HCT116 (cell line): ENCODE results near the gene ACTL10. TPM values are rescaled to one million over a fixed set of nuclear protein-coding genes. Genes with fewer than 3 reads are reported as not detected.

Source experiments
- ATAC-seq: fragments of 200-7000 bp; cut with Tn5 transposase; 2 replicates; pipeline ENCODE4 v1.9.1; 2020; ENCODE audit warnings: mild to moderate bottlenecking, moderate library complexity
- BruUV-seq: library from RNA; stranded (reverse); fragments of 400-500 nt; replicated peaks from 2 replicates; lab custom pipeline; 2021; lab: Mats Ljungman, UMichigan
- CTCF ChIA-PET: fragments of 300-600 bp; sonication (Branson Sonifier 250); formaldehyde crosslinking; loops from one replicate; lab custom pipeline; 2021; ENCODE audit warnings: antibody characterized with exemption; lab: Charles Lee
- POLR2A ChIA-PET: fragments of 300-600, 350-600 bp; sonication (Branson Sonifier 250); formaldehyde crosslinking; loops from one replicate; lab custom pipeline; 2021; ENCODE audit warnings: antibody characterized with exemption; lab: Charles Lee
- RAD21 ChIA-PET, 2 experiments: fragments of 300-600 bp; sonication (Branson Sonifier 250); formaldehyde crosslinking; loops; one replicate each; lab custom pipeline; 2023; ENCODE audit warnings: low total read pairs in 2 of 2; ENCODE audit not compliant: uncharacterized antibody in 2 of 2, unreplicated experiment in 2 of 2, low non-redundant PET in 1 of 2; lab: Charles Lee
- DNase-seq: peaks from one replicate; pipeline ENCODE4 v3.0.0-alpha.2; 2010; ENCODE audit warnings: low read depth, low spot score
- H2AFZ ChIP-seq: fragments of 200-600 bp; shearing (Covaris generic), sonication (generic); 2 replicates; pipeline ENCODE4 v1.6.1; 2017; ENCODE audit warnings: low read depth, mixed run types, mixed read lengths, antibody characterized with exemption, low read length; ENCODE audit not compliant: poor library complexity, severe bottlenecking
- H3K27ac ChIP-seq: 2 replicates; pipeline ENCODE4 v1.5.1; 2012; ENCODE audit warnings: low read depth, low read length
- H3K27me3 ChIP-seq: fragments of 200-600 bp; sonication (generic); 2 replicates; pipeline ENCODE4 v1.6.1; 2016; ENCODE audit warnings: mixed run types, low read length, mixed read lengths; ENCODE audit not compliant: insufficient read depth
- H3K36me3 ChIP-seq, 2 experiments: fragments of 200-500 bp in 1 of 2; fragments of 200-600 bp in 1 of 2; sonication (Bioruptor generic) in 1 of 2; sonication (generic) in 1 of 2; 2 replicates each; pipeline versions ENCODE4 v1.5.1 to v1.6.1; 2014 to 2016; ENCODE audit warnings: low read length in 2 of 2, inconsistent platforms in 1 of 2, mixed read lengths in 1 of 2, mixed run types in 1 of 2; ENCODE audit not compliant: insufficient read depth in 2 of 2, control insufficient read depth in 1 of 2
- H3K4me1 ChIP-seq, 2 experiments: fragments of 200-600 bp in 1 of 2; sonication (generic) in 1 of 2; 2 replicates each; pipeline versions ENCODE4 v1.5.1 to v1.6.1; 2012 to 2017; ENCODE audit warnings: low read length in 2 of 2, inconsistent platforms in 1 of 2, mild to moderate bottlenecking in 1 of 2, mixed read lengths in 1 of 2, mixed run types in 1 of 2, moderate library complexity in 1 of 2; ENCODE audit not compliant: insufficient read depth in 2 of 2, control insufficient read depth in 1 of 2
- H3K4me2 ChIP-seq: fragments of 200-600 bp; sonication (generic); 2 replicates; pipeline ENCODE4 v1.6.1; 2017; ENCODE audit warnings: mixed run types, low read length, mixed read lengths
- H3K4me3 ChIP-seq, 2 experiments: fragments of 200-600 bp in 1 of 2; sonication (generic) in 1 of 2; replicated peaks in 1 of 2; 2 replicates each; pipeline ENCODE4 v1.5.1; 2011 to 2016; ENCODE audit warnings: low read length in 2 of 2, control low read depth in 1 of 2, low read depth in 1 of 2, mild to moderate bottlenecking in 1 of 2, mixed read lengths in 1 of 2, mixed run types in 1 of 2
- H3K79me2 ChIP-seq: fragments of 200-600 bp; sonication (generic); 2 replicates; pipeline ENCODE4 v1.6.1; 2017; ENCODE audit warnings: mild to moderate bottlenecking, mixed run types, low read length, moderate library complexity, mixed read lengths; ENCODE audit not compliant: insufficient read depth
- H3K9ac ChIP-seq: fragments of 200-600 bp; sonication (generic); 2 replicates; pipeline ENCODE4 v1.6.1; 2016; ENCODE audit warnings: low read length, mixed read lengths
- H3K9me2 ChIP-seq: fragments of 200-600 bp; sonication (generic), shearing (Covaris generic); 2 replicates; pipeline ENCODE4 v1.6.1; 2017; ENCODE audit warnings: mixed run types, mild to moderate bottlenecking, moderate library complexity; ENCODE audit not compliant: insufficient read depth
- H3K9me3 ChIP-seq, 2 experiments: fragments of 200-500 bp in 1 of 2; fragments of 200-600 bp in 1 of 2; sonication (Bioruptor generic) in 1 of 2; sonication (generic) in 1 of 2; 2 replicates each; pipeline ENCODE4 v1.6.1; 2014 to 2017; ENCODE audit warnings: low read length in 2 of 2, mixed read lengths in 2 of 2, inconsistent platforms in 1 of 2, low read depth in 1 of 2, mild to moderate bottlenecking in 1 of 2, mixed run types in 1 of 2, moderate library complexity in 1 of 2; ENCODE audit not compliant: control insufficient read depth in 1 of 2, insufficient read depth in 1 of 2
- H4K20me1 ChIP-seq: fragments of 200-600 bp; sonication (generic), shearing (Covaris generic); 2 replicates; pipeline ENCODE4 v1.6.1; 2017; ENCODE audit warnings: mixed run types, mild to moderate bottlenecking, moderate library complexity; ENCODE audit not compliant: insufficient read depth
- EGR1 ChIP-seq: IDR thresholded peaks from 2 replicates; pipeline ENCODE4 v1.6.1; 2012; ENCODE audit warnings: low read depth
- ELF1 ChIP-seq: IDR thresholded peaks from 2 replicates; pipeline ENCODE4 v1.6.1; 2012; ENCODE audit warnings: low read depth, borderline replicate concordance
- EZH2 ChIP-seq: fragments of 200-600 bp; sonication (generic); IDR thresholded peaks from 2 replicates; pipeline ENCODE4 v1.6.1; 2017; ENCODE audit warnings: antibody characterized with exemption, mixed run types
- EZH2phosphoT487 ChIP-seq: fragments of 200-600 bp; IDR thresholded peaks from 2 replicates; pipeline ENCODE4 v1.6.1; 2018; ENCODE audit warnings: antibody characterized with exemption, borderline replicate concordance
- FOSL1 ChIP-seq: IDR thresholded peaks from 2 replicates; pipeline ENCODE4 v1.6.1; 2012; ENCODE audit warnings: low read depth
- JUND ChIP-seq: IDR thresholded peaks from 2 replicates; pipeline ENCODE4 v1.6.1; 2012
- POLR2A ChIP-seq: IDR thresholded peaks from 2 replicates; pipeline ENCODE4 v1.7.0; 2011; ENCODE audit warnings: borderline replicate concordance; ENCODE audit not compliant: insufficient read depth, insufficient read length; ENCODE audit errors: extremely low read depth
- RAD21 ChIP-seq: IDR thresholded peaks from 2 replicates; pipeline ENCODE4 v1.6.1; 2012; ENCODE audit warnings: low read depth, mild to moderate bottlenecking
- SIN3A ChIP-seq: IDR thresholded peaks from 2 replicates; pipeline ENCODE4 v1.6.1; 2012; ENCODE audit warnings: low read depth
- SP1 ChIP-seq: IDR thresholded peaks from 2 replicates; pipeline ENCODE4 v1.6.1; 2012; ENCODE audit warnings: low read depth
- SRF ChIP-seq: IDR thresholded peaks from 2 replicates; pipeline ENCODE4 v1.6.1; 2012; ENCODE audit warnings: low read depth
- TCF7L2 ChIP-seq: IDR thresholded peaks from 2 replicates; pipeline ENCODE4 v1.7.0; 2011; ENCODE audit warnings: borderline replicate concordance, inconsistent platforms; ENCODE audit not compliant: insufficient read depth, insufficient read length; ENCODE audit errors: extremely low read depth
- YY1 ChIP-seq: IDR thresholded peaks from 2 replicates; pipeline ENCODE4 v1.6.1; 2011; ENCODE audit warnings: low read length, low read depth, moderate library complexity, mild to moderate bottlenecking; ENCODE audit not compliant: insufficient replicate concordance; ENCODE audit errors: extremely low read depth
- ZNF274 ChIP-seq: fragments of 200-500 bp; sonication (Bioruptor generic); IDR thresholded peaks from 2 replicates; pipeline ENCODE4 v1.6.1; 2014; ENCODE audit warnings: mild to moderate bottlenecking, low read depth, low read length, inconsistent platforms
- intact Hi-C: fragments of 100-400 bp; cut with micrococcal nuclease; formaldehyde crosslinking; loops from 2 replicates; pipeline ENCODE4 v1.10.0; 2022
- total RNA-seq: library from RNA; stranded (reverse); gene quantifications from one replicate; pipeline ENCODE4 v1.2.1, GENCODE V29; 2021; ENCODE audit not compliant: unreplicated experiment
- TF ChIP-seq, protein P1 (sequence below), 3 experiments: fragments of 200-600 bp in 1 of 3; sonication (generic) in 1 of 3; IDR thresholded peaks in 2 of 3; conservative IDR thresholded peaks in 1 of 3; 2 replicates each; pipeline ENCODE4 v1.5.1; 2012 to 2017; ENCODE audit warnings: low read depth in 2 of 3, low read length in 2 of 3, antibody characterized with exemption in 1 of 3, borderline replicate concordance in 1 of 3, control low read depth in 1 of 3, mild to moderate bottlenecking in 1 of 3, mixed read lengths in 1 of 3, mixed run types in 1 of 3, moderate library complexity in 1 of 3; ENCODE audit not compliant: insufficient read depth in 1 of 3
- TF ChIP-seq, protein P2 (sequence below): IDR thresholded peaks from 2 replicates; pipeline ENCODE4 v1.6.1; 2012
- TF ChIP-seq, protein P3 (sequence below): IDR thresholded peaks from 2 replicates; pipeline ENCODE4 v1.6.1; 2012

The ACTL10 gene
- total RNA-seq, 1 experiment from 2014 or later: 0.22 TPM

DNA sequence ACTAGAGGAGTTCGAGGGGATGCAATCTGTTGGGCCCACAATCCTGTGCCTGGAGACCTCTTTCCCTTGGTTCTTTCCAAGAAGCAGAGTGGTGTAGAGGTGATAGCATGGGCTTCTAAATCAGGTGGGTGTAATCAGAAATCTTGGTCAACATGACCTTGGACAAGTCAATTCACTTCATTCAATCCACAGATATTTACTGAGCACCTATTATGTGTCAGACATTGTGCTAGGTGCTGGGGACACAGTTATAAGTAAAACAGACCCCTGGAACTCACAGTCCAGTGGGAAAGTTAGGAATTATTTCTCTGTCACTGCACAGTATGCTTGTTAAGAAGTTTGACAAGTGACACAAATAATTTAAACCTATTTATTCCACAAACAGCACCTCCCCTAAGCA, 22.8 kb downstream of the ACTL10 start (continued):
- TF ChIP-seq, protein P1, sequence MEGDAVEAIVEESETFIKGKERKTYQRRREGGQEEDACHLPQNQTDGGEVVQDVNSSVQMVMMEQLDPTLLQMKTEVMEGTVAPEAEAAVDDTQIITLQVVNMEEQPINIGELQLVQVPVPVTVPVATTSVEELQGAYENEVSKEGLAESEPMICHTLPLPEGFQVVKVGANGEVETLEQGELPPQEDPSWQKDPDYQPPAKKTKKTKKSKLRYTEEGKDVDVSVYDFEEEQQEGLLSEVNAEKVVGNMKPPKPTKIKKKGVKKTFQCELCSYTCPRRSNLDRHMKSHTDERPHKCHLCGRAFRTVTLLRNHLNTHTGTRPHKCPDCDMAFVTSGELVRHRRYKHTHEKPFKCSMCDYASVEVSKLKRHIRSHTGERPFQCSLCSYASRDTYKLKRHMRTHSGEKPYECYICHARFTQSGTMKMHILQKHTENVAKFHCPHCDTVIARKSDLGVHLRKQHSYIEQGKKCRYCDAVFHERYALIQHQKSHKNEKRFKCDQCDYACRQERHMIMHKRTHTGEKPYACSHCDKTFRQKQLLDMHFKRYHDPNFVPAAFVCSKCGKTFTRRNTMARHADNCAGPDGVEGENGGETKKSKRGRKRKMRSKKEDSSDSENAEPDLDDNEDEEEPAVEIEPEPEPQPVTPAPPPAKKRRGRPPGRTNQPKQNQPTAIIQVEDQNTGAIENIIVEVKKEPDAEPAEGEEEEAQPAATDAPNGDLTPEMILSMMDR (IDR thresholded peaks at IDR 0.05 in 2 of 3, conservative IDR thresholded peaks at IDR 0.05 in 1 of 3; ENCODE audit: borderline replicate concordance in 1 of 3, insufficient read depth in 1 of 3, low read depth in 2 of 3, low read length in 2 of 3): no peak
- no peak for TF ChIP-seq TCF7L2
- TF ChIP-seq POLR2A: no peak
- TF ChIP-seq, protein P2, sequence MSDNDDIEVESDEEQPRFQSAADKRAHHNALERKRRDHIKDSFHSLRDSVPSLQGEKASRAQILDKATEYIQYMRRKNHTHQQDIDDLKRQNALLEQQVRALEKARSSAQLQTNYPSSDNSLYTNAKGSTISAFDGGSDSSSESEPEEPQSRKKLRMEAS: no peak
- no peak for TF ChIP-seq SIN3A
- no peak for TF ChIP-seq EGR1
- no peak for TF ChIP-seq YY1
- TF ChIP-seq SRF: no peak
- no peak for TF ChIP-seq SP1
- TF ChIP-seq, all 23 proteins: peak for 0

DNA sequence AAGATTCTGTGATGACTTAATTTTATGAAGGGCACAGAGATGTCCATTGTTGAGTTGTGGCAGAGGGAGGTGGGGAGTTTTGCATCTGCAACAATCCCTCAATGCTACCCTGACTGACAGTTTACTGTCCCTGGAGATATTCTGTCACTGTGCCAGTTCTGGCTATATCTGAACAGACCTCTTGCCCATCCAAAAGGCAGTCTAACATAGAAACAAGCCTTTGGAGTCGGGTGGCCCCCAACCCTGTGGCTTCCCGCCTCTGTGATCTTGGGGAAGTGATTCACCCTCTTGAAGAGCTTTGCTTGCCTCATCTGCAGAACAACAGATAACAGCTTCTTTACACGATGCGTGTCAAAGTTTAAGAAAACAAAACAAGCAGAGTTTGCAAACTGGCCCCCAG, 23.2 kb downstream of the ACTL10 start:
- H2AFZ ChIP-seq: no peak overlapping the region
- H3K9ac ChIP-seq: no peak overlapping the region
- CTCF ChIA-PET: no interaction called here
- H3K27me3 ChIP-seq: no peaks in the 10 kb centered on the region
- ATAC-seq (no peak), DNase-seq (no peak)
- intact Hi-C loops: no loop called here
- RAD21 ChIA-PET: no interaction called here
- BruUV-seq: no TSS peak
- no peaks in the 10 kb centered on the region for H3K9me3 ChIP-seq
- peaks cover 7 to 23% of the 10 kb centered on the region in 2 experiments for H3K4me1 ChIP-seq
- H3K79me2 ChIP-seq: peaks cover 6% of the 10 kb centered on the region
- H3K9me2 ChIP-seq: no peaks in the 10 kb centered on the region
- no peak overlapping the region for H3K27ac ChIP-seq
- peak overlapping the region; percentile 32; the same call in 1 of the 2 replicates for H3K4me2 ChIP-seq
- no peak for TF ChIP-seq SIN3A
- no peak for TF ChIP-seq SP1
- TF ChIP-seq JUND: no peak
- TF ChIP-seq FOSL1: no peak
- no peak for TF ChIP-seq RAD21
- no peak for TF ChIP-seq EGR1
- TF ChIP-seq, protein P1 (IDR thresholded peaks at IDR 0.05 in 2 of 3, conservative IDR thresholded peaks at IDR 0.05 in 1 of 3; ENCODE audit: borderline replicate concordance in 1 of 3, insufficient read depth in 1 of 3, low read depth in 2 of 3, low read length in 2 of 3): no peak
- TF ChIP-seq, protein P3, sequence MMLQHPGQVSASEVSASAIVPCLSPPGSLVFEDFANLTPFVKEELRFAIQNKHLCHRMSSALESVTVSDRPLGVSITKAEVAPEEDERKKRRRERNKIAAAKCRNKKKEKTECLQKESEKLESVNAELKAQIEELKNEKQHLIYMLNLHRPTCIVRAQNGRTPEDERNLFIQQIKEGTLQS: no peak
- TF ChIP-seq EZH2phosphoT487: no peak
- no peak for TF ChIP-seq ELF1
- TF ChIP-seq EZH2: no peak
- no peak for TF ChIP-seq POLR2A
- TF ChIP-seq ZNF274: no peak
- H3K36me3 ChIP-seq: no peaks in the 10 kb centered on the region
- POLR2A ChIA-PET: no interaction called here
- no peaks in the 10 kb centered on the region for H4K20me1 ChIP-seq
- no peak overlapping the region for H3K4me3 ChIP-seq
